Stimulated activated CD4-positive, alpha-beta T cell treated with anti-CD3 and anti-CD28 coated beads, Interleukin-1b, Interleukin-23, amount 100 ng/mL, for 4 hours (primary cell): ENCODE measurements around the gene TNIP1.

Source experiments
- DNase-seq, 2 donors: peaks; one replicate each; pipeline ENCODE4 v3.0.0-alpha.2; 2020; ENCODE audit warnings: low read depth in 2 of 2

Gene TNIP1

DNA sequence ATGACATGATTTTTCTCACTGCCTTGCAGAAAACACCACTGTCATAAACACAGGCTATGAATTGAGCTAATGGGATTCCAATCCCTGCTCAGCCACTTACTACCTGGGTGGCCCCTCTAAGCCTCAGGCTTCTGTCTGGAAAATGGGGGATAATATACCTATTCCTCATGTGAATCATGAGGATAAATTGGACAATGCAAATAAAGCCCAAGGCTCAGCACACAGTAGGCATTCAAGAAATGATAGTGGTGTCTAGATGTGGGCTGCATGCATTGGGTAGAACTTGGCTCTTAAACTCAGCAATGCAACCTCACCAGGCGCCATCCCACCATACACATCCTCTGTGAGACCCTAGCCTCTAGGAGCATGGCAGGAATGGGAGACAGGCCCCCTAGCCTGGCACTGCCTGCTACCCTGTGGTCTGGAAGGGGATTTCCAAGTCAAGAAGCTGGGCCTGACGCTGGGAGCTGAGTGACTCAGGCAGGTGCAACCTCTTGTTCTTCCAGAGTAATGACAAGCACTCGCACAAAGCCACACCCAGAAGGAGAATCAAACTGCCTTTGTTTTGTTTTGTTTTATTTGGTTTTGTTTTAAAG, 2.3 kb upstream of the TNIP1 start:
- DNase-seq: peak; percentile 53 to 56

DNA sequence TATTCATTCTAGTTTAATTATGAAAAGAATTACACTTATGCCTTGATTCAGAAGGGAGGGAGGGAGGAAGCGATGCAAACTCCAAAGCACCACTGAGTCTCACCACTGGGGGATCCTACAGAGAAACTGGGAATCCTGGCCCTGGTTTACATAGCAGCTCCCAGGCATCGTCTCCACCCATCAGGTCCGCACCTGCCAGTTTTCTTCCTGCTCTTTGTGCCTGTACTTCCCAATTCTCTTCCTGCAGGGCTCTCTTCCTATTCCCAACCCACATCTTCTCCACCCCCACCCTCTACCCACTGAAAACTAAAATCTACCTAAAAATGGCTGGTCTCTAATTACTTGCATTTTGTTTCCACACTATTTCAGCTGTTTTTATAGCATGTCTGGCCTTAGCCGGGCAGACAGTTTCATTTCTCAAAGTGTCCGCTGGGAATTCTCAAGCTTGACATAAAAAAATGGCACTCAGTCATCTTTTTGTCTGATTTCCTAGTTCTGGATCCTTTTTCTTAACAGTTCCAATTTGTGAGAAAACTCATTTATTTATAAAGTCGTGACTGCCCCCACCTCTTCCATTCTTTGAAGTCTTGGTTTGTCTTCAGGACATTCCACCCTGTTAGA, 1.6 kb upstream of the TNIP1 start:
- no peak for DNase-seq

DNA sequence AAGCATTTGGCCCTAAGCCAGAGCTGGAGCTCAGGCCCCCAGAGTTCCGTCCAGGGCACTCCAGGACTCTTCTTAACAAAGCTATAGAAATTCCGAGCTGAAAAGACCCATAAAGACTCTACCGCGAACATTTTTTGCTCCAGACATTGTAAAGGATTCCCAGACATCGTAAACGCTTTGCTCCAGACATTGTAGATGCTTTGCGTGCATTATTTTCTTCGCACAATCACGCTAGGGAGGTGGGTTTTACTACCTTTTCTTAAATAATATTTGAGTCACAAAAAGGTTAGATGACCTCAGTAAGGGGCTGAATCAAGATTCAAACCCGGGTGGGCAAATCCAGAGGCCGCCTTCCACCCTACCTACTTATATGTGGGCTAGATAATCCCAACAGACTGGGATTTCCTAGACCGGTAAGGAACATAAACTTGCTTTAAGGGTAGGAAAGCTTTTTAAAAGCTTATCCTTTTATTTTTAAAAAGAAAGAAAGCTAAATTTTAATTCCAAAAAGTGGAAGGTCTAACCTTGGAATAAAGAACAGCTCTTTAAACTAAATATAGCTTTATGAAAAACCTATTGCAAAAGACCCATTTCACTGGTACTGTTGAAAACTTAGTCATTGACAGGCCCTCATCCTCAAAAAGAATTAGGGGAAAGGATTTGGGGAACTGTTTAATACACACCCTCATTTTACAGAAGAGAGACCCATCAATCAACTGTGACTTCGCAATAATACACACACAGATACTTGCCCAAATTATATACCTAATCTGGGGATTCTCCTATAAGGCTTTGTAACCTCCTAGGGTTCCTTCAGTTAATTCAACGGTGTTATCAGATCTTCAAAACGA, 822 bp upstream of the TNIP1 start:
- no peak for DNase-seq

DNA sequence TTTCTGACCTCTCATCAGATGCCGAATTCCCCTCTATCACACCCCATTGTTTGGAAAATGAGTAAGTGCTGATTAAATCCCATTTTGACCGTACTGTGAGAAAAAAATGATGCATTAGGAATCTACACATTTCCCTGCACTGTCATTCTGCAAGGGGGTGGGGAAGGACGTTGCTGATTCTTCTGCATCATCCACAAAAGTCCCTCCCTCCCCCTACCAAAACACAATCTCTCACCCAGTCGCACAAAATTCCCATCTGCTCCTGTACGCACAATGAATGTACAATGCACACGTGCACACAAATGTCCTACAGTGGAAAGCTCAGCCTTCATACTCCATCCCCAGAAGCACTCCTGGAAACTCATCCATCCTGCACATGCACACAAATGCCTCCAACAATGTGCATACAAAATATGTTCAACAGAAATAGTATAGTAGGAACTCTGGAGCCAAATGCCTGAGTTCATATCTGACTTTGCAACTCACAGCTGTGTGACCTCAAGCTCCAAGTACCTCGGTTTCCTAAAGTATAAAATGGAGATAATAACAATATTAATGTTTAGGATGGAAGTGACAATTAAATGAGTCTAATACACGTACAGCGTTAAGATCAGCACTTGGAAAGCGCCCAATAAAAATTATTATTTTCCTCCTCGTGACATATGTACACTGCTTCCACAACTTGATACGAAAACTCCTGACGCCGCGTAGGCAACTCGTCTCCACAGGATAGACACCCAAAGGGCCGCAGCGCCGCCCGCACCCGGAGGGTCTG, 809 bp downstream of the TNIP1 start:
- DNase-seq: no peak

DNA sequence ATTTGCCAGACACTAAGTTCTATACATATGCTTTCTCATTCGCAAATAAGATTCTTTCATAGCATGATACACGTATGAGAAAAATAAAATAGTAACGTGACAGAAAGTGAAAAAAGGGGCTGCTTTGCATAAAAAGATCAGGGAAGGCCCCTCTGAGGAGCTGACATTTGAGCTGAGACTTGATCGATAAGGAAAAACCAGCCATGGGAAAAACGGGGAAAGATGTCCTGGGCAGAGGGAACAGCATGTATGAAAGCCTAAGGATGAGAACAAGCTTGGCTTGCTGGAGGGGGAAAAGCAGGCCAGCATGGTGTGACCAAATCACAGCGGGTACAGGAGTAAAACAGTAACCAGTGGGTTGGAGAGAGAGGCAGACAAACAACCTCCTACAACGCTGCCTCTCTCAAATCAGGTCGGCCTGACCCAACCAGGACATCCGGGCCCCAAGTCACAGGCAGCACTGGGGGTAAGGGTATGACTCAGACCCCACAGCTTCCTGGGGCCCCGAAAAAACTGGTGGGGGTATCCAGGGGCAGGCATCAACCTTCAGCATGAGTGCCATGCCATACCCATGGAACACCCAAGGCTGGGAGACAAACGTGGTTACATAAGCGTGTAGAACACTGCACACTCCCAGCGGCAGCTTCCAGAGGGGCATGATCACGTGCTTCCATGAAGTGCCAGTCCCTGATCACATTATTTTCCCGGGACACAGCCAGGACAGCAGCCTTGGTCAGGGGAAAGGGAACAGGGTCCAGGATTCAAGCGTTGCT, 2.2 kb downstream of the TNIP1 start:
- DNase-seq: peak; percentile 30 to 56

DNA sequence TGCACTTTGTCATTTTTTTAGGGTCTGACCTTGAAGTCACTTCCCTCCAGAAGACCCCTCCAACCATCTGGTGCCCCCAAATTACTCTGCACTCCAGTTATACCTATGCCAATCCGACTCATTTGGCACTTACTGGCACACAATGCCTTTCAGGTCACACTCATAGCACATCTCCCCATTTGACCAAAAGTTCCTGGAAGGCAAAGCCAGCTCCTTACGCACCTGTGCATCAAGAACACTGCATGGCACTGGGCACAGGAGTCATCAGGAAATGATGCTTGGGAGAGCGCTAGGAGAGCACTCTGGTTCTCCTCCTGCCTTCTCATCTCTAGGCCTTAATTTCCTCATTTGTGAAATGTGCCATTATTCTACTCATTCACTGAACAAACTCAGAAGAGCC, 2.9 kb downstream of the TNIP1 start:
- no peak for DNase-seq

DNA sequence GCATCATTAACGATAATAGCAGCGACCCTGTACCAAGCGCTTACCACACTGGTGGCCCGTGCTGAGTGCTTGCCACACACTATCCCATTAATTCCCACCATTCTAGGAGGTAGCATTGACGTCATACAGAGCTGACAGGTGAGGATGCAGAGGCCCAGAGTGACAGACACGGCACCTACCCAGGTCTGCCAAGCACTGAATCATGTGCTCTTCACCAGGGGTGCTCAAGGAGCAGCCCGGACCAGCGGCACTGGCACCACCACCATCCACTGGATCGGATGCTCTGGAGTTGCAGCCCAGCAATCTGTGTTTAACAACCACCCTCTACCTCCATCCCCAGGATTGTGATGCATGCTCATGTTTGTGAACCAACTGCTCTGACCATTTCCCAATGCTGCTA, 3.4 kb downstream of the TNIP1 start:
- no peak for DNase-seq

DNA sequence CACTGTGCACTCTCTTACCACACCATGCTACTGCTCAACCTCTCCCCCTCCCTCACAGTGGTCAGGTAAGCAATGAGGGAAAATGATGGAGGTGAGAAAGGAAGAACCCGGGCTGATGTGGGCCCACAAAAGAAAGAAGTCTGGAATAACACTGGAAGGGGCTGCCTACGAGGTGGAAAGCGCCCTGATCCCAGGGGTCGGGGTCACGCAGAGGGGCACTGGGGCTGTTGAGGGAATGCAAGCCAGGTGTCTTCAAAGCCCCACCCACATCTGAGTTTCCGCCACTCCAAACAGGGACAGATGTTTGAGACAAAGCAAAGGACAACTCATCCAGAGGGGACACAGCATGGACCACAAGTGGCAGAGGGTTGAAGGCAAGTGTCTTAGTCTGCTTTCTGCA, 4.2 kb downstream of the TNIP1 start:
- DNase-seq: no peak

DNA sequence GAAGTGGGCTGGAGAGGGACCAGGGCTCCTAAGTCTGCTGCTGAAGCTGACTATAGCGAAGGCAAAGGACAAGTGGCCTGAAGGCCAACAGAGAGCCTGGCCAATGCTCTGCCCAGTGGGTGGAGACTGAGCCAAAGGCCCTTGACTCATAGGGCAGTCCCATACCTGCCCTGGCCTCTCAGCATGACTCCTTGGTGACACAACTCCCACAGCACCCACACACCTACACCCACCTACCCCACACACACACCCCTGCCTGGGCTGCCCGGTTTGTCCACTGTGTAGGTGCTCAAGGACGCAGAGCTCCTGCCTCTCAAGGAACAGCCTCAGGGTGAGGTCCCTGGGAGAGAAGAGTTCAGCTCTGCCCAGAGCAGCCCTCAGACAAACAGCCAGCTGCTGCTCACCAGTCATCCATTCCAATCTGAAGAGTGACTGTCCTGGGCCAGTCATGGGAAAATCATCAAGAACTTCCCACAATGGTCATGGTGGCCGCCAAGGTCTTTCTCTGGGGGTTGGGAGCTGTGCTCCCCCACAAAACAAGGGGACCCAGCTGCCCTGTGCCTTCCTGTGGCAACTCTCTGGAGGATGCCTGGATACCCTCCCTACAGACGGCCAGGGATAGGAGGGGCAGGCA, 5.0 kb downstream of the TNIP1 start:
- no peak for DNase-seq

DNA sequence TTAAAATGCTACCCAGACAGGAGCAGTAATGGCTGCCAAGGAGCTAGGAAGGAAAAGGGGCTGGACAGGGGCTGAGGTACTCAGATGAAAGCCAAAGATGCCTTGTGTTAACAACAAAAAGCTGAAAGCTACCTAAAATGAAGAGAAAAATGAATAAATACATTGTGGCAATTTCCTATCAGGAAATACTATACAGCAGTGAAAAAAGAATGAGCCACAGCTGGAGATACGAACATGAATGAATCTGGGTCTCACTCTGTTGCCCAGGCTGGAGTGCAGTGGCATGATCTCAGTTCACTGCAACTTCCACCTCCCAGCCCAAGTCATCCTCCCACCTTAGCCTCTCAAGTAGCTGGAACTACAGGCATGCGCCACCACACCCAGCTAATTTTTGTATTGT, 6.3 kb downstream of the TNIP1 start:
- DNase-seq: no peak

DNA sequence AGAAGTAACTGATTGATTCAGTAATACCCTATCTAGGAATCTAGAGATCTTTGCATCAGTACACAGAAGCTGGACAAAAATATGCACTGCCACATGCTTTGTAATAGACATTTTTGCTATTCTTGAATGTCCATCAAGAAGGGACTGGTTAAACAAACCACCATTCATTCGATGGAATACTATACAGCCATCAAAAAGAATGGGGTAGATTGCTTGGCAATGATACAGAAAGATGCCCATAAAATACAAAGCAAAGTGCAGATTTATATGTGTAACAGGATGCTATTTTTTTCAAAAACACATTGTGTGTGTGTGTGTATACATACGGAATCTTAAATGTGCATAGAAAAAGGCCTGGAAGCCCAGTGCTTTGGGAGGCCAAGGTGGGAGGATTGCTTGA, 7.6 kb downstream of the TNIP1 start:
- DNase-seq: no peak

DNA sequence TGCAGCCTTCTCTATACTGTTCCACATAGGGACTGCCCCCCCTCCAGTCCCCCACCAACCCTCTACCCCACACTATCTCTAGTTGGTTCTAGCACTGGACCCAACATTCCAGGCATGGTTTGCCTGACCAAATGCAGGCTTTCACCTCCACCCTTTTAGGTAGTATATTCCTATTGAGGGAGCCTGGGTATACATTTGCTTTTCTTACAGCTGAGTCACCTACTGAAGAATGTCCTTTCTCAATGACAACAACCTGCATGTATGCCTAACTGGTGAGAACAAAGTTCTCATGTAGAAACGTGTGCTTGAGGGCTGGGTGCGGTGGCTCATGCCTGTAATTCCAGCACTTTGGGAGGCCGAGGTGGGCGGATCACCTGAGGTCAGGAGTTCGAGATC, 8.2 kb downstream of the TNIP1 start:
- DNase-seq: no peak

DNA sequence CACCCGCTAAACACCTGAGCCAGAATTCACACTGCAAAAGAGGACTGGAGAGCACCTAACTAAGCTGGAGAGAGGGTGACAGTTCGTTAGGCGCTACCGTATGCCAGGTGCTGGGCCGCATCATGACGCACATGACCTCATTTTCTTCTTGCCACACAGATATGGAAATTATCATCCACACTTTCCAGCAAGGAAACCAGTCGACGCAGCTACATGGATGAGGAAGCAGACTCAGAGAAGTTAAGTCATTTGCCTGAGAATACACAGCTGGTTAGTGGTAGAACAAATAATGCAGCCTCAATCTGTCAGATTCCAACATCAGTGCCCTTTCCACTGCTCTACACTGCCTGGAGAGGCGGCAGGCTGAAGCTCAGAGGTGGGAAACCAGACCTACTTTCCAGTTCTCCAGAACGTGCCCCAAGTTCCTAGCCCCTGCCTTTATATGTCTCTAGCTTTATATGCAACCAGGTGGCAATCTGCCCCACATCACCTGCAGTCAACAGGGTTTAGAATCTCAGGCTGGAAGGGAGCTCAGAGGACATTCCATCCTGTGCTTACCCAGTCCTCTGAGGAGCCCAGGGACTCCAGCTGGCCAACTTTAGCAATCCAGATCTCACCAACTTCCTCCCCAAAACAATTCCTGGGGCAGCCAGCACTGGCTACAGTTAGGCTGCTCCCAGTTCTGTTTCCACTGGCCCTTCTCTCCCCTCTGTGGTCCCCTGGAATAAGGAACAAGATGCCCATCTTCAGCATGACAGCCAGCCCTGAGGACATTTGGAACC, 8.8 kb downstream of the TNIP1 start:
- no peak for DNase-seq

DNA sequence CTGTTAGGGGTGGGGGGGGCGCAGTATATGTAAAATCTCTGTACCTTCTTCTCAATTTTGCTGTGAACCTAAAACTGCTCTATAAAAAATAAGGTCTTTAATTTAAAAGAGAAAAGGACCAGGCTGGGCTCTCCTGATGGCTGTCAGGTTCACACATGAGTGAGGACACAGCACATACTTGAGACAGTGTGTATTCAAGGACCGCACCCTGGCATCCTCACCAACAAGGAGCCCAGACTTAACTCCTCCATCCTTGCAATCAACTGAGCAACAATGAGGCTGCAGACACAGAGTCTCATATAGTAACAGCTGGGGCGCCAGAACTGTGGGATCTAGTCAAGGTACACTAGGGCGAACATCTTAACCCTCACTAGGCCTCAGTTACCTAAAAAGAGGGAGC, 9.8 kb downstream of the TNIP1 start:
- DNase-seq: no peak

DNA sequence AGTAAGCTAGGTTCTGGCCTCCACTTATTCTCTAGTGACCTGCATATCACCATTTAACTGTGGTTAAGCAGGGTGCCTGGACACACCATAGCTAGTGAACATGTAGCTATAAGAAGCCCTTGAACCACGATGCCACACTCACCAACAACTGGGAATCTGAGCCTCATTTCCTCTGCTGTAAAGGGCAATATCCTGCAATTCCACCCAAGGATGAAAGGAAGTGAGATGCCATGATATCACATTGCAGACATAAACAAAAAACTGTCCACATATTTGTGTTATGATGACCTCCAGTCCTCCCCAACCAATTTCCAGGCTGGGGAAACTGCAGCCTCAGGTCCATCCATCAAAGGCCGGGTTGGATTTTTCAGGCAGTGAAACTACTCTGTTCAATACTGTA, 10.4 kb downstream of the TNIP1 start:
- DNase-seq: no peak

DNA sequence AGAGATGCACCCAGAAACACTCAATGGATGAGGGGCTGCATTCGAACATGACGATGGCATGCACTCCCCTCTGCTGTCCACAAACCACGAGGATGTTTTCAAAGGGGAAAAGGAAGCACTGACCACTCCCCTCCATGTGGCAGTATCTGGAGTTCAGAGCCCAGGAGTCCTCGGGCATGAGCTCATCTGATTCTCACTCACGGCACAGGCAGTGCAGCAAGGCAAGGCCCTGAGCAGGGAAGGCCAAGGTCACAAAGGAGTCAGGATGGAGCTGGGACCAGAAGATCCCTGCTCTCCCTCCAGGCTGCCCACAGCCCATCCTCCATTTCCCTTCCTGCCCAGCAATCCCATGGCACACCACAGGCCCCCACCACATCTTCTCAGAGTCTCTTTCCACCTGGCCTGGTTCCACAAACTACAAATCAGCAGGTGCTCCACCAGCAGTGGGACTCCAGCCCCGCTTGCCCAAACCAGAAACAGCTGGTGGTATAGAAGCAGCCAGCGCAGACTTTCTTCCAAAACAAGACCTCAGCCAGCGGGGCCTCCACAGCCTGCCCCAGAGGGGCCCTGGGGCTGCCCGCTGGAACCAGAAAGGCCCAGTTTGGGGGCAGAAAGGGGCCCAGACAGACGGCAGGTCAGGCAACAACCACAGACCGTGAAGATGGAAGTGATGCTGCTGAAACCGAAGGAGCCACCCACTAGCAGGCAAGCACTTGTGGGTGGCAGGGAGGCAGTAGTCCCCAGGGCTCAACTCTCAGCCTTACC, 12.2 kb downstream of the TNIP1 start:
- DNase-seq: no peak

DNA sequence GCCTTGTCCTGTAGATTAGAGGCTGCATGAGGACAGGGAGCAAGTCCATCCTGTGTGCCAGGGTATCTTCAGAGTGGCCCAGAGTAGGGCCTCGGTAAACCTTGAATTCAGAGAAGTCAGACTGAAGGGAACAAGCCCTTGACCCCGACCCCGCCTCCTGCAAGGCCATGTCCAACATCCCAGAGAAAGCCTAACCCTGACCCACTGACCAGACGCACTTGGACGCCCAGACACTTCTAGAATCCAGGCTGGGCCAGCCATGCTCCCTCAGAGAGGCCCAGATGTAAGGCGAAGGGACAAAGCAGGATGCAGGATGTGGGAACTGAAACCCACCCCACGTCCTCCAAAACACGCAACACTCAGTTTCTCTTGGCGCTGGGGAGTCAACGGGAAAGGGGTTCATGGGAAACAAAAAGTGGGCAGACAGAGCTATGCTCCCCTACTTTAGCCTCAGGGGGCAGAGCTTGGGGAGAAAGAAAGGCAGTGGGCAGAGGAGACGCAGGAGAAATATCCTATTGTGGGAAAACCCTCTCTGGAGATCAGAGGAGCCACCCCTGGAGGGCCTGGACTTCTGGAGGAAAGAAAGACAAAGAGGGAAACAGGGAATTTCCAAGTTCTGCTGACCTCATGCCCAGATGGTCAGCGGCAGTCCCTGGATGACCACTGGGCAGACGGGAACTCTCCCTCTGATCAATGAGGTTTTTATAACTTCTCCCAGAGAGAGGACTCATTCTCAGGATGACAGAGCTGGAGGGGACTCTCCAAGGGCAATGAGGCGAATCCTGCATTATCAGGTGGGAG, 13.0 kb downstream of the TNIP1 start:
- DNase-seq: no peak

DNA sequence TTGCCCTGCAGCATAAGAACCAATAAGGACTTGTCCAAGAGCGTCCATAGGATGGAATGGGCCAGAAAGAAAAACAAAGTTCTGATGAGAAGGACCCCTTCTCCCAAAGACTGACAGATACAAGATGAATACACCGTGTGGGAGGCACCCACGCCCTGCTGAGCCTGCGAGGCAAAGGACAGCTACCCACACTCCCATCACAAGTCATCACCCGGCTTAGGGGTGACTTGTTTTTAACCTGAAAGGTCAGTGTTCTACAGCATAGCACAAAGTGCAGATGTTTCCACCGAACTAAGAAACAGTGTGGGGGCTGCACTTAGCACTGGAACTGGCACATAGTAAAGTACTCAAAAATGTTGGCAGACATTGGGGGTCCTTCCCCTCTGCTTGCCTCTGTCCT, 13.9 kb downstream of the TNIP1 start:
- no peak for DNase-seq

DNA sequence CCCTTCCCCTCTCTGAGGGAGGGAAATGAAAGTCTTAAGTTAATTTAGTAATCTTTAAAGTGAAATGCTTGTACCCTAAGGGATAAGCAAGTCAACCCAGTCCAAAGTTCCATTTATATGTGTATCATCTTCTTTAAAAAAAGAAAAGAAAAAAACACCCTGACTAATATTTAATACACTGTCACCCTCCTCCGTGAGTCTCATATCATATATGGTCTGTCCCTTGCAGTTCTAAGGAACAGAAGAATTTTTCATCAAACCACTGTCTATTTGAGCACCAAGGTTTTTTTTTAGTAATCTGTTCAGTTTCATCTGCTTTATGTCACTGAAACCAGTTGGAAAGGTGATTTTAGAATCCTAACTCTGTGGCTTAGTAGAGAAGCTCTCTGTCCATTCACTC, 15.2 kb downstream of the TNIP1 start:
- DNase-seq: no peak
